H9 (cell line): ENCODE measurements around the gene LMTK2. TPM values are rescaled to one million over a fixed set of nuclear protein-coding genes. Genes with fewer than 3 reads are reported as not detected.
A peak's percentile ranks its signal among the peaks of the same experiment; 100 is the strongest.

Source experiments
- DNase-seq: peaks from one replicate; pipeline ENCODE4 v3.0.0-alpha.2; 2017
- H2AFZ ChIP-seq: one replicate; pipeline ENCODE4 v1.6.1; 2013; ENCODE audit warnings: mild to moderate bottlenecking, low read length, control low read depth, moderate library complexity
- H2AK5ac ChIP-seq: 2 replicates; pipeline ENCODE4 v1.6.1; 2013; ENCODE audit warnings: low read length, control low read depth, mixed read lengths; ENCODE audit not compliant: insufficient read length
- H2BK120ac ChIP-seq: one replicate; pipeline ENCODE4 v1.6.1; 2013; ENCODE audit warnings: low read depth, mild to moderate bottlenecking, low read length, control low read depth, inconsistent platforms; ENCODE audit not compliant: poor library complexity, severe bottlenecking
- H2BK12ac ChIP-seq: 2 replicates; pipeline ENCODE4 v1.6.1; 2013; ENCODE audit warnings: low read length, control low read depth, mixed read lengths, low read depth; ENCODE audit not compliant: insufficient read length
- H2BK15ac ChIP-seq: 2 replicates; pipeline ENCODE4 v1.6.1; 2013; ENCODE audit warnings: low read depth, low read length, control low read depth
- H2BK20ac ChIP-seq: one replicate; pipeline ENCODE4 v1.6.1; 2013; ENCODE audit warnings: low read depth, mild to moderate bottlenecking, low read length, control low read depth, inconsistent platforms; ENCODE audit not compliant: poor library complexity, severe bottlenecking
- H2BK5ac ChIP-seq: 2 replicates; pipeline ENCODE4 v1.6.1; 2013; ENCODE audit warnings: low read length, control low read depth, mixed read lengths; ENCODE audit not compliant: insufficient read length
- H3K14ac ChIP-seq: 2 replicates; pipeline ENCODE4 v1.6.1; 2013; ENCODE audit warnings: low read length, control low read depth; ENCODE audit not compliant: insufficient read depth
- H3K18ac ChIP-seq: 2 replicates; pipeline ENCODE4 v1.6.1; 2013; ENCODE audit warnings: low read depth, mild to moderate bottlenecking, mixed read lengths, low read length, control low read depth; ENCODE audit not compliant: insufficient read length
- H3K23ac ChIP-seq: 2 replicates; pipeline ENCODE4 v1.6.1; 2013; ENCODE audit warnings: low read length, control low read depth, mixed read lengths, low read depth; ENCODE audit not compliant: insufficient read length
- H3K23me2 ChIP-seq: 2 replicates; pipeline ENCODE4 v1.6.1; 2013; ENCODE audit warnings: low read depth, mild to moderate bottlenecking, mixed read lengths, low read length, control low read depth; ENCODE audit not compliant: insufficient read length, poor library complexity, severe bottlenecking
- H3K27ac ChIP-seq: 2 replicates; pipeline ENCODE4 v1.5.1; 2013; ENCODE audit warnings: low read length, control low read depth, mixed read lengths, low read depth; ENCODE audit not compliant: insufficient read length
- H3K27me3 ChIP-seq: 2 replicates; pipeline ENCODE4 v1.6.1; 2013; ENCODE audit warnings: low read length, control low read depth, inconsistent platforms; ENCODE audit not compliant: insufficient read depth
- H3K4ac ChIP-seq: 2 replicates; pipeline ENCODE4 v1.6.1; 2013; ENCODE audit warnings: low read depth, mild to moderate bottlenecking, control low read depth, inconsistent platforms, low read length, moderate library complexity
- H3K4me1 ChIP-seq: 2 replicates; pipeline ENCODE4 v1.6.1; 2013; ENCODE audit warnings: low read length, control low read depth, inconsistent platforms; ENCODE audit not compliant: insufficient read depth
- H3K4me2 ChIP-seq: 2 replicates; pipeline ENCODE4 v1.6.1; 2013; ENCODE audit warnings: low read length, control low read depth, mixed read lengths; ENCODE audit not compliant: insufficient read length, insufficient read depth
- H3K56ac ChIP-seq: 2 replicates; pipeline ENCODE4 v1.6.1; 2013; ENCODE audit warnings: low read depth, mild to moderate bottlenecking, mixed read lengths, low read length, control low read depth; ENCODE audit not compliant: insufficient read length
- H3K79me1 ChIP-seq: 2 replicates; pipeline ENCODE4 v1.6.1; 2013; ENCODE audit warnings: low read depth, mild to moderate bottlenecking, moderate library complexity, low read length, control low read depth, inconsistent platforms; ENCODE audit not compliant: insufficient read depth, poor library complexity, severe bottlenecking
- H3K79me2 ChIP-seq: 2 replicates; pipeline ENCODE4 v1.6.1; 2013; ENCODE audit warnings: low read length, control low read depth, inconsistent platforms; ENCODE audit not compliant: insufficient read depth
- H3K9ac ChIP-seq: 2 replicates; pipeline ENCODE4 v1.6.1; 2013; ENCODE audit warnings: low read length, control low read depth, mixed read lengths; ENCODE audit not compliant: insufficient read length; ENCODE audit errors: extremely low read depth
- H3K9me3 ChIP-seq: one replicate; pipeline ENCODE4 v1.6.1; 2013; ENCODE audit warnings: low read depth, low read length, inconsistent platforms; ENCODE audit not compliant: control insufficient read depth
- H3T11ph ChIP-seq: one replicate; pipeline ENCODE4 v1.6.1; 2013; ENCODE audit warnings: mild to moderate bottlenecking, low read length, control low read depth, inconsistent platforms
- H4K20me1 ChIP-seq: one replicate; pipeline ENCODE4 v1.6.1; 2013; ENCODE audit not compliant: control insufficient read depth, insufficient read length, insufficient read depth
- H4K5ac ChIP-seq: 2 replicates; pipeline ENCODE4 v1.6.1; 2013; ENCODE audit warnings: low read depth, mild to moderate bottlenecking, mixed read lengths, low read length, control low read depth; ENCODE audit not compliant: insufficient read length
- H4K8ac ChIP-seq: replicated peaks from 2 replicates; pipeline ENCODE4 v1.6.1; 2013; ENCODE audit warnings: low read length, control low read depth, mixed read lengths, low read depth; ENCODE audit not compliant: insufficient read length
- H4K91ac ChIP-seq: 2 replicates; pipeline ENCODE4 v1.6.1; 2013; ENCODE audit warnings: low read depth, mild to moderate bottlenecking, moderate library complexity, mixed read lengths, low read length, control low read depth; ENCODE audit not compliant: insufficient read length
- H3K27ac Mint-ChIP-seq, 3 experiments: 2 replicates in 2 of 3; 3 replicates in 1 of 3; pipeline ENCODE4 v1.8.0; 2020 to 2021; ENCODE audit warnings: mixed read lengths in 3 of 3, mild to moderate bottlenecking in 1 of 3, moderate library complexity in 1 of 3
- H3K27me3 Mint-ChIP-seq: 2 replicates; pipeline ENCODE4 v1.8.0; 2021; ENCODE audit warnings: low read depth, mild to moderate bottlenecking, moderate library complexity, mixed read lengths
- H3K36me3 Mint-ChIP-seq, 3 experiments: 2 replicates in 2 of 3; 3 replicates in 1 of 3; pipeline ENCODE4 v1.8.0; 2020 to 2021; ENCODE audit warnings: low read depth in 3 of 3, mixed read lengths in 3 of 3; ENCODE audit not compliant: insufficient read depth in 1 of 3
- H3K4me1 Mint-ChIP-seq, 2 experiments: 2 replicates each; pipeline ENCODE4 v1.8.0; 2020; ENCODE audit warnings: mixed read lengths in 2 of 2
- H3K4me3 Mint-ChIP-seq, 2 experiments: 2 replicates in 1 of 2; 3 replicates in 1 of 2; pipeline ENCODE4 v1.8.0; 2020 to 2021; ENCODE audit warnings: mild to moderate bottlenecking in 2 of 2, mixed read lengths in 2 of 2, moderate library complexity in 1 of 2
- H3K9me3 Mint-ChIP-seq, 2 experiments: 2 replicates in 1 of 2; 3 replicates in 1 of 2; pipeline ENCODE4 v1.8.0; 2020; ENCODE audit warnings: mild to moderate bottlenecking in 2 of 2, mixed read lengths in 2 of 2, moderate library complexity in 1 of 2
- CTCF ChIP-seq: fragments of 200-600 bp; sonication (generic); conservative IDR thresholded peaks from 3 replicates; pipeline ENCODE4 v1.8.0; 2021; ENCODE audit warnings: antibody characterized with exemption, mild to moderate bottlenecking
- WGBS: extraction: QIAGEN DNeasy Blood & Tissue Kit; methylation state at CpG from one replicate; pipeline ENCODE4 v1.1.7; 2013; ENCODE audit warnings: missing lambda C conversion rate, low lambda C conversion rate, mixed read lengths; ENCODE audit not compliant: insufficient read length; ENCODE audit errors: extremely low coverage; 5-methylcytosine and 5-hydroxymethylcytosine counted together
- total RNA-seq: library from RNA; stranded (reverse); gene quantifications from 2 replicates; pipeline ENCODE4 v1.2.1, GENCODE V29; 2021

Gene LMTK2
- total RNA-seq, 1 experiment from 2014 or later = 24.9 TPM

- Mint-ChIP-seq H3K27me3 (no peaks in the 10 kb centered on the region), H3K27ac (peak overlapping the region in 1 of 3 experiments; percentile 20; a peak in 1 of 7 replicates), H3K4me1 (peaks cover 18 to 20% of the 10 kb centered on the region in 2 experiments), H3K36me3 (peaks cover 0 to 5% (median 2%) of the 10 kb centered on the region in 3 experiments; a peak in 3 of 7 replicates), H3K9me3 (no peaks in the 10 kb centered on the region), H3K4me3 (no peak overlapping the region)
- no peak overlapping the region for H3K4ac ChIP-seq
- H3K4me2 ChIP-seq = no peak overlapping the region
- H3K27me3 ChIP-seq = no peaks in the 10 kb centered on the region
- no peak overlapping the region for H3T11ph ChIP-seq
- H4K91ac ChIP-seq = no peak overlapping the region
- no peak overlapping the region for H3K14ac ChIP-seq
- H4K5ac ChIP-seq = no peak overlapping the region
- H2BK20ac ChIP-seq = no peak overlapping the region
- no peaks in the 10 kb centered on the region for H3K4me1 ChIP-seq
- H3K79me1 ChIP-seq = peaks cover 15% of the 10 kb centered on the region
- no peak overlapping the region for H3K56ac ChIP-seq
- no peak overlapping the region for H3K27ac ChIP-seq
- H3K23ac ChIP-seq = no peak overlapping the region
- no peak overlapping the region for H2BK120ac ChIP-seq
- H3K9ac ChIP-seq = no peak overlapping the region
- DNase-seq = no peak
- WGBS = no CpG with 5 or more reads among the region's 4 CpGs
- no peak overlapping the region for H2BK15ac ChIP-seq
- no peaks in the 10 kb centered on the region for H3K9me3 ChIP-seq
- no peak overlapping the region for H3K18ac ChIP-seq
- TF ChIP-seq CTCF = no peak
- no peak overlapping the region for H2AK5ac ChIP-seq
- no peaks in the 10 kb centered on the region for H3K23me2 ChIP-seq
- no peaks in the 10 kb centered on the region for H4K20me1 ChIP-seq
- no peak overlapping the region for H4K8ac ChIP-seq
- no peak overlapping the region for H2AFZ ChIP-seq
- H2BK12ac ChIP-seq = no peak overlapping the region
- H3K79me2 ChIP-seq = peaks cover 2% of the 10 kb centered on the region; the same call in 1 of the 2 replicates
- H2BK5ac ChIP-seq = no peak overlapping the region
Measured at GRCh38 chr7:98123365-98123696, 16.7 kb downstream of the LMTK2 start.
